HG02610 (cell line): ENCODE results near the gene SAGE1.
"Not testable (repeated sequence)": the region's sequence is repeated elsewhere in the genome, so short reads cannot be mapped to it uniquely, and the experiment has no call there.

ENCODE experiments used
- ATAC-seq: cut with Tn5 transposase; IDR thresholded peaks from one replicate; pipeline ENCODE4 v1.9.1; 2021; ENCODE audit warnings: mild to moderate bottlenecking, moderate library complexity; ENCODE audit not compliant: unreplicated experiment

SAGE1 gene, protein sequence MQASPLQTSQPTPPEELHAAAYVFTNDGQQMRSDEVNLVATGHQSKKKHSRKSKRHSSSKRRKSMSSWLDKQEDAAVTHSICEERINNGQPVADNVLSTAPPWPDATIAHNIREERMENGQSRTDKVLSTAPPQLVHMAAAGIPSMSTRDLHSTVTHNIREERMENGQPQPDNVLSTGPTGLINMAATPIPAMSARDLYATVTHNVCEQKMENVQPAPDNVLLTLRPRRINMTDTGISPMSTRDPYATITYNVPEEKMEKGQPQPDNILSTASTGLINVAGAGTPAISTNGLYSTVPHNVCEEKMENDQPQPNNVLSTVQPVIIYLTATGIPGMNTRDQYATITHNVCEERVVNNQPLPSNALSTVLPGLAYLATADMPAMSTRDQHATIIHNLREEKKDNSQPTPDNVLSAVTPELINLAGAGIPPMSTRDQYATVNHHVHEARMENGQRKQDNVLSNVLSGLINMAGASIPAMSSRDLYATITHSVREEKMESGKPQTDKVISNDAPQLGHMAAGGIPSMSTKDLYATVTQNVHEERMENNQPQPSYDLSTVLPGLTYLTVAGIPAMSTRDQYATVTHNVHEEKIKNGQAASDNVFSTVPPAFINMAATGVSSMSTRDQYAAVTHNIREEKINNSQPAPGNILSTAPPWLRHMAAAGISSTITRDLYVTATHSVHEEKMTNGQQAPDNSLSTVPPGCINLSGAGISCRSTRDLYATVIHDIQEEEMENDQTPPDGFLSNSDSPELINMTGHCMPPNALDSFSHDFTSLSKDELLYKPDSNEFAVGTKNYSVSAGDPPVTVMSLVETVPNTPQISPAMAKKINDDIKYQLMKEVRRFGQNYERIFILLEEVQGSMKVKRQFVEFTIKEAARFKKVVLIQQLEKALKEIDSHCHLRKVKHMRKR

GRCh38 chrX:135893294-135893817, at the start of gene SAGE1, which contains the start of gene CT45A10:
Gene SAGE1 (plus strand): TSS chrX:135893716. CDS start chrX:135896243, 2,527 bp downstream.
Gene CT45A10 (minus strand): TSS chrX:135893444. CDS start chrX:135885344, 8,100 bp downstream.
- no peak for ATAC-seq

DNA sequence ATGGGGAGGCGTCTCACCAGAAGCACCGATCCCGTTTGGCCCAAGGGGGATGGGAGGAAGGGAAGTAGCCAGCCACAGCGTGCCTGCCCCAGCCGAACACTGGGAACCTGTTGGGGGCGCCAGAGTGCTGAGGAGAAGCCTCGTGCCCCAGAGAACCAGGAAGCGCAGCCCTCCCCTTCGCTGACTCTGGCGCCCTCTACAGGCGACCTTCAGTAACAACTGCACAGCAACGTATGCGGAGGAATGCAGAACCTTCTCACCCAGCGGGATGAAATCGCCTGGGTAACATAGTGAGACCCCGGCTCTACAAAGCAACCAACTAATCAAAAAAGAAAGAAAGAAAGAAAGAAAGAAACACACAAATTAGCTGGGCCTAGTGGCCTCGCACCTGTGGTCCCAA, 39.1 kb upstream of the SAGE1 start, which contains the start of gene CT45A8:
Gene CT45A8, minus strand, starts transcription at position 101 of the 400 bp plus-strand sequence. CDS start 3,755 bp downstream, outside the sequence.
- ATAC-seq: not testable (repeated sequence)

DNA sequence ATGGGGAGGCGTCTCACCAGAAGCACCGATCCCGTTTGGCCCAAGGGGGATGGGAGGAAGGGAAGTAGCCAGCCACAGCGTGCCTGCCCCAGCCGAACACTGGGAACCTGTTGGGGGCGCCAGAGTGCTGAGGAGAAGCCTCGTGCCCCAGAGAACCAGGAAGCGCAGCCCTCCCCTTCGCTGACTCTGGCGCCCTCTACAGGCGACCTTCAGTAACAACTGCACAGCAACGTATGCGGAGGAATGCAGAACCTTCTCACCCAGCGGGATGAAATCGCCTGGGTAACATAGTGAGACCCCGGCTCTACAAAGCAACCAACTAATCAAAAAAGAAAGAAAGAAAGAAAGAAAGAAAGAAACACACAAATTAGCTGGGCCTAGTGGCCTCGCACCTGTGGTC, 21.8 kb upstream of the SAGE1 start, which contains the start of gene CT45A9:
Gene CT45A9, minus strand, starts transcription at position 101 of the 400 bp plus-strand sequence. CDS start 3,751 bp downstream, outside the sequence.
- ATAC-seq: not testable (repeated sequence)

DNA sequence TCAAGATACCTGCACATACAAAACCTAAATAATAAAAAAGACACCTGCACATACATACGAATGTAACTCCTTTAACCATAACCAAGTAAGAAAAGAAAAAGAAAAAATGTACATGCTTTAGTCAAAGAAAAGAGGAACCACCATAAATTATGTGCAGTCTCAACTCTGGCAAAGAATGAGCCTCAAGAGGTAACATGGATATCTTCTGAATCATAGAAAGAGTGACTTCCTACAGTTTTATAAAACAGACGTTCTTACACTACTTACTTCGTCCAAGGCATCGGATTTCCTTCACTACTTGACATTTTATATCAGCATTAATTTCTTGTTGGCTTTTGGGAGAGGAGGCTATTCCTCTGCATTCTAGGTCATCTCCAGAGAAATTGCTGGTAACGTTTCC, 10.8 kb upstream of the SAGE1 start:
- ATAC-seq: not testable (repeated sequence)

DNA sequence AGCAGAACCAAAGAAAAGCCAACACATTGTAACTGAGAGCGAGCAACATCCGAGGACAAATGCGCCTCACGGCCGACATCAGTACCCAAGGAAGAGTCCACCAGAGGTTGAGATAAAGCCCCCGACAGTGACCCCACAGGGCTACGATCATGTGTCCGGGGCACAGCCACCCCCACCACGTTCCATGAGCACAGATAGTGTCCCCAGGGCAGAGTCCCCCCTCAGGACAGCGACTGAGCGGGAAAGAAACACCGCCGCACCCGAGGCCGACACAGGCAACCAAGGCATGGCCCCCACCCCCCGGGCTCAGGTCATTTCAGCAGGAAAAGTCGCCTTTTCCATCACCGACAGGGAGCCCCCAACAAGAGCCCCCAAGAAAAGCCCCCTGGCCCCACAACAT, 5.3 kb upstream of the SAGE1 start:
- not testable (repeated sequence) for ATAC-seq

- not testable (repeated sequence) for ATAC-seq
Measured at GRCh38 chrX:135888976-135889375, 4.5 kb upstream of the SAGE1 start.

- no peak for ATAC-seq
Measured at GRCh38 chrX:135890087-135890585, 3.4 kb upstream of the SAGE1 start.

GRCh38 chrX:135892781-135893180, 735 bp upstream of the SAGE1 start:
- ATAC-seq: no peak

DNA sequence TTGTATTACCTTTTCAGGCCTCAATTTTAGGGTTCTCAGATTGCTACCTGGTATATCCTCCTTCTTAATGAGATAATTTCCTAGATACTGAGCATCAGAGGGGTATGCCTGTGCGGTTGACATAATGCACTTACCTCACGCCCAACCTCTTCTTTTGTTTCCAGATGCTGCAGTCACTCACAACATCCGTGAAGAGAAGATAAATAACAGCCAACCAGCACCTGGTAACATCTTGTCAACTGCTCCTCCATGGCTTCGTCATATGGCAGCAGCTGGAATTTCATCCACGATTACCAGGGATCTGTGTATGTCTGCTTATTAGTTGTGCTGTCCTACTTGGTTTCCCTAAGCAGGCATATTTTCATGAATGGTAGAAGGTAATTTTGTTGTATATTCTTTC, 16.7 kb downstream of the SAGE1 start:
- no peak for ATAC-seq

DNA sequence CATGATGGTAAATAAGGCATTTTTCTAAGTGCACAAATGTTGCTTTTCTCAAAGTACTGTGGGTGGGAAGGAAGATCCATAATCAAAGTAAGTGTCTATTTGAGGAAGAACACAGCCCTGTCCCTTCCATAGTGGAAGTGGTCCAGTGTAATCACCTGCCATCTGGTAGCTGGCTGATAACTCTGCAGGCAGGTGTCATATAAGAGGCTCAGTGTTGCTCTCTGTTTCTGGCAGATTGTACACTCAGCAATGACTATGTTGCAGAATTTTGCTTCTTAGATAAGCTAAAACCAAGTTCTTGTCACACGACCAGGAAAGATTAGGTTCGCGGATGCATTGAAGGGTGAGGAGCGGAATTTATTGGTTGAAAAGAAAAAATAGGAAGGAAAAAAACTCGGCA, 20.9 kb downstream of the SAGE1 start:
- no peak for ATAC-seq

DNA sequence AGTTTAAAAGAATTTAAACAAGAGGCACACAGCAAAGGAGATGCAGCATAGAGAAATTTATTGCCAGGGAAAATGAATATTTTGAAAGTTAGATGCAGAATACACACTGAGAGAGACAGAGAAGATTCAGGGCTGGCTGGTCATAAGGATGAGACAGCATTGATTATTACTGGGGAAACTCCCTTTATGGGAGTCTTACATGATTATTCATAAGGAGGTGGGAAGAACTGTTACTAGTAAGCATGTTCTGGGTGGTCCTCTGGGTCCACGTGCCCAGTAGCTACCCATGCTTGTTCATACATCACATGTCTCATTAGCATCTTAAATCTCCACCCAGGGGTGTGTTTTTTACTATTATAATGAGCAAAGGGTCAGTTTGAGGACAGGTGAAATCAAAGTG, 27.0 kb downstream of the SAGE1 start:
- ATAC-seq: not testable (repeated sequence)

DNA sequence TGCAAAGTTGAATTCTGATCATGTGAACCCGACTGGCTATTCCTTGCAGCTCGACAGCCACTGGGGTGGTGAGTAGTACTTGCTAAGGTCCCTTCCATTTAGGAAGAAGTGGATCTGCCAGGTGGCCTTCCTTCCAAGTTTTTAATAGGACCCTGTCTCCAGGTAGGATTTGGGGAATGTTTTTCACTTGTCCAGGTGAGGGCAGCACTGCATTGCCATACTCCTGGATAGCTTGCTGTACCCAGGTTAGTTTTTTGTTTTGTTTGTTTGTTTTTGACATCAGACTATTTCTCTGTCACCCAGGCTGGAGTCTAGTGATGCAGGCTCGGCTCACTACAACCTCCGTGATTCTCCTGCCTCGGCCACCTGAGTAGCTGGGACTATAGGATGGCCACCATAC, 29.8 kb downstream of the SAGE1 start:
- ATAC-seq: no peak

DNA sequence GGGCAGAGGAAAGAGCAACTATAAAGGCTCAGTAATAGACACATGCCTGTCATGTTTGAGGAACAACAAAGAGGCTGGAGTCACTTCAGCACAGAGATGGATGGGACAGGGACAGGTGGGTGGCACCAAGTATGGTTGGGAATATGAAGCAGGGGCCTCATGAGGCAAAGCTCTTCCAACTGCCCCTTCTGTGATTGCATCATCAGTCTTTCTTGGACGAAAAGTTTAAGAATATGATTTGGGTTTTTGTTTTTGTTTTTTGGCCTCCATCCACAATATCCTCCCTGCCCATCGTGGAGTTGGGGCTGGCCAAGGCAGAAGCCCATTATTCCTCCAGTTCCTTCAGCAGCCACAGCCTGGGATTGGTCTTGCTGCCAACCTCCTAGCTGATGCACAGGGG, 34.4 kb downstream of the SAGE1 start:
- no peak for ATAC-seq

DNA sequence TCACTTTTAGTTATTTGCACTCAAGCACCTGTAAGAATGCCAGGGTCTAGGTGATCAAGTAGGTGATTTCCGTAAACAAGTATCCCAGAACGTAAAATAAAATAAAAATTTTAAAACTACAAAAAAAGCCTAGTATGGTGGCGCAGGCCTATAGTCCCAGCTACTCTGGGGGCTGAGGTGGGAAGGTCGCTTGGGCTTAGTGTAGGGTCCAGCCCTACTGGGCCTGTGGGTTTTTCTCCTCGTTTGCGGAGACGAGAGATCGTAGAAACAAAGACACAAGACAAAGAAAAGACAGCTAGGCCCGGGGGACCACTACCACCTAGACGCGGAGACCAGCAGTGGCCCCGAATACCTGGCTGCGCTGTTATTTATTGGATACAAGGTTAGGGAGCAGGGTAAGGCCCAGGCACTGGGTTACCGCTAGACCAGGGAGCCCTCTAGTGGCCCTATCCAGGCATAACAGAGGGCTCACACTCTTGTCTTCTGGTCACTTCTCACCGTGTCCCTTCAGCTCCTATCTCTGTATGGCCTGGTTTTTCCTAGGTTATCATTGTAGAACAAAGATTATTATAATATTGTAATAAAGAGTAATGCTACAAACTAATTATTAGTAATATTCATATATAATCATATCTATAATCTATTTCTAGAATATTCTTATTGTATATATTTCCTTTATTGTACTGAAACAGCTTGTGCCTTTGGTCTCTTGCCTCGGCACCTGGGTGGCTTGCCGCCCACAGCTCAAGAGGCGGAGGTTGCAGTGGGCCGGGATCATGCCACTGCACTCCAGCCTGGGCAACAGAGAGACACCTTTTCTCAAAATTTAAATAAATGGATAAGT, 38.4 kb downstream of the SAGE1 start:
- no peak for ATAC-seq

GRCh38 chrX:135944486-135944885, 51.0 kb downstream of the SAGE1 start:
- ATAC-seq: no peak

DNA sequence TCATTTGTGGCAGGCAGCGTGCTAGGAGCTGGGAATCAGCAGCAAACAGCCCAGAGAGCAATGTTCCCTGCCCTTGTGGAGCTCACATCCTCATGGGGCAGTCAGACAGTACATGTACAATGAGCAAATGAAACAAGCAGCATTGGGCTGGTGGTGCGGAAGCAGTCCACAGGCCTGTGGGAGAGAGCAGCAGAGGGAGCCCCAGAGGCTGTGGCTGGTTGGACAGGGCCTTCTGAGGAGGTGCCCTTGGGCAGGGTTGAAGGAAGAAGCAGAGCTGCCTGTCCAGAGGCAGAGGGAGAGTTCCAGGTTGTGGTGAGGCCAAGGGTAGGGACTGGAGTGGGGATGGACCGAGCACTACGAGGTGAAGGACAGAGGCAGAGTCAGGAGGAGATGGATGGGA, 57.8 kb downstream of the SAGE1 start:
- ATAC-seq: no peak
